Nephron (organoid): ENCODE data around the gene SCG5.

Experiments used
- H3K27ac Mint-ChIP-seq, 3 experiments: 2 replicates each; pipeline ENCODE4 v1.8.0; 2020; ENCODE audit warnings: mixed read lengths in 3 of 3, mild to moderate bottlenecking in 2 of 3, moderate library complexity in 1 of 3
- H3K27me3 Mint-ChIP-seq: 2 replicates; pipeline ENCODE4 v1.8.0; 2021; ENCODE audit warnings: low read depth, mild to moderate bottlenecking, moderate library complexity, mixed read lengths
- H3K36me3 Mint-ChIP-seq: 2 replicates; pipeline ENCODE4 v1.8.0; 2020; ENCODE audit warnings: low read depth, mixed read lengths
- H3K4me1 Mint-ChIP-seq: 2 replicates; pipeline ENCODE4 v1.8.0; 2020; ENCODE audit warnings: mixed read lengths
- H3K4me3 Mint-ChIP-seq, 3 experiments: 2 replicates each; pipeline ENCODE4 v1.8.0; 2020; ENCODE audit warnings: mild to moderate bottlenecking in 3 of 3, mixed read lengths in 3 of 3, moderate library complexity in 2 of 3
- H3K9me3 Mint-ChIP-seq: 2 replicates; pipeline ENCODE4 v1.8.0; 2020; ENCODE audit warnings: mixed read lengths
- TF ChIP-seq, protein P1 (sequence below), 3 experiments: fragments of 200-600 bp; sonication (generic); IDR thresholded peaks; one replicate each; pipeline ENCODE4 v1.5.0; 2021; ENCODE audit warnings: antibody characterized with exemption in 3 of 3; ENCODE audit not compliant: unreplicated experiment in 3 of 3

SCG5 gene

GRCh38 chr15:32676169-32676568 lies 34.7 kb downstream of the SCG5 start:
- Mint-ChIP-seq H3K9me3 (no peaks in the 10 kb centered on the region), H3K4me3 (no peak overlapping the region), H3K27ac (no peak overlapping the region), H3K27me3 (peaks cover 8% of the 10 kb centered on the region), H3K4me1 (peaks cover 17% of the 10 kb centered on the region), H3K36me3 (no peaks in the 10 kb centered on the region)
- TF ChIP-seq, protein P1, sequence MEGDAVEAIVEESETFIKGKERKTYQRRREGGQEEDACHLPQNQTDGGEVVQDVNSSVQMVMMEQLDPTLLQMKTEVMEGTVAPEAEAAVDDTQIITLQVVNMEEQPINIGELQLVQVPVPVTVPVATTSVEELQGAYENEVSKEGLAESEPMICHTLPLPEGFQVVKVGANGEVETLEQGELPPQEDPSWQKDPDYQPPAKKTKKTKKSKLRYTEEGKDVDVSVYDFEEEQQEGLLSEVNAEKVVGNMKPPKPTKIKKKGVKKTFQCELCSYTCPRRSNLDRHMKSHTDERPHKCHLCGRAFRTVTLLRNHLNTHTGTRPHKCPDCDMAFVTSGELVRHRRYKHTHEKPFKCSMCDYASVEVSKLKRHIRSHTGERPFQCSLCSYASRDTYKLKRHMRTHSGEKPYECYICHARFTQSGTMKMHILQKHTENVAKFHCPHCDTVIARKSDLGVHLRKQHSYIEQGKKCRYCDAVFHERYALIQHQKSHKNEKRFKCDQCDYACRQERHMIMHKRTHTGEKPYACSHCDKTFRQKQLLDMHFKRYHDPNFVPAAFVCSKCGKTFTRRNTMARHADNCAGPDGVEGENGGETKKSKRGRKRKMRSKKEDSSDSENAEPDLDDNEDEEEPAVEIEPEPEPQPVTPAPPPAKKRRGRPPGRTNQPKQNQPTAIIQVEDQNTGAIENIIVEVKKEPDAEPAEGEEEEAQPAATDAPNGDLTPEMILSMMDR (IDR thresholded peaks at IDR 0.05; ENCODE audit: unreplicated experiment in 3 of 3): no peak

DNA sequence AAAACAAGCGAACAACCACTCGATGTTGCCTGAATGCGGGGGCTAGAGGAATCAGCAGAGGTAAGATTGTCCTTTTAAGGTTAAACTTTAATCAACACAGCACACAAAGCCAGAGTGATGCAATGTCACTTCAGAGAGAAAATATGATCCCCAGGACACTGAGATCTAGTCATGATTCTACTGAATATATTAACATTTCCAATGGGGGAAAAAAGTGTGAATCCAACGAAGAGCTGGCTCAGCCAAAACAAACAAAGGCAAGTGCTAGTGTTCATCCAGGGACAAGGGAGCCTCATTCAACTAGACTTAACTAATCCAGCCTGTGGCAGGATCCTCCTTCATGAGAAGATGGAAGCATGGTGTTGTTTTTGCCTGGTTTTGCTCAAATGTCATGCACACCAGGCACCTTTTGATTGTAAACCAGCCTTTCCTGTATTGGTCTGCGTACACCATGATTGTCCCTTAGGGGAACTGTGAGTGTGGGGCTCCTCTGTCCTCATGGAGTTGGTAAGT lies 35.8 kb downstream of the SCG5 start:
- Mint-ChIP-seq H3K27me3 (peaks cover 8% of the 10 kb centered on the region), H3K36me3 (no peaks in the 10 kb centered on the region), H3K9me3 (no peaks in the 10 kb centered on the region), H3K4me1 (peaks cover 17% of the 10 kb centered on the region), H3K27ac (peak overlapping the region in 2 of 3 experiments; percentile 31 to 66), H3K4me3 (no peak overlapping the region)
- TF ChIP-seq, protein P1 (IDR thresholded peaks at IDR 0.05; ENCODE audit: unreplicated experiment in 3 of 3): no peak

GRCh38 chr15:32679298-32679690 lies 37.8 kb downstream of the SCG5 start:
- Mint-ChIP-seq H3K4me3 (no peak overlapping the region), H3K27me3 (peaks cover 3% of the 10 kb centered on the region), H3K36me3 (no peaks in the 10 kb centered on the region), H3K9me3 (no peaks in the 10 kb centered on the region), H3K27ac (no peak overlapping the region), H3K4me1 (peaks cover 17% of the 10 kb centered on the region)
- TF ChIP-seq, protein P1 (IDR thresholded peaks at IDR 0.05; ENCODE audit: unreplicated experiment in 3 of 3): no peak

DNA sequence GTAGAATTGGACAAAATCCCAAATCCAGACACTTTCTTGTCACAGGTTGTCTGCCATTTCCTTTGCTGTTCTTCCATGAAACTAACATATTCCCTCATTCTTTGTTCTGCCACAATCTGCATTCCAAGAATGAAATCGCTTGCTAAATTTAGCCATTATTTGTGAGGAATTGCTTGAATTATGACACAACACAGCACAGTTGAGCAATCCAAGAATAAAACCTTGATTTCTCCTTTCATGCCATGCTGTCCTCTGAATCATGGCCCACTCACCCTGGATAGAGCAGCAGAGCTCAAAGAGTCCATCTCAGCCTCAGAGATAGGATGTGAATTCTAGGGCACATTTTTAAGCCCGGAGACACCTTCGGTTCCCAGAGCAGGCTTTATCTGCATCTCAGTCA lies 41.1 kb downstream of the SCG5 start:
- H3K27me3 Mint-ChIP-seq: peaks cover 4% of the 10 kb centered on the region
- peaks cover 3% of the 10 kb centered on the region for H3K4me1 Mint-ChIP-seq
- no peak overlapping the region for H3K27ac Mint-ChIP-seq
- no peak overlapping the region for H3K4me3 Mint-ChIP-seq
- TF ChIP-seq, protein P1 (IDR thresholded peaks at IDR 0.05; ENCODE audit: unreplicated experiment in 3 of 3): no peak
- no peaks in the 10 kb centered on the region for H3K9me3 Mint-ChIP-seq
- H3K36me3 Mint-ChIP-seq: peaks cover 4% of the 10 kb centered on the region

DNA sequence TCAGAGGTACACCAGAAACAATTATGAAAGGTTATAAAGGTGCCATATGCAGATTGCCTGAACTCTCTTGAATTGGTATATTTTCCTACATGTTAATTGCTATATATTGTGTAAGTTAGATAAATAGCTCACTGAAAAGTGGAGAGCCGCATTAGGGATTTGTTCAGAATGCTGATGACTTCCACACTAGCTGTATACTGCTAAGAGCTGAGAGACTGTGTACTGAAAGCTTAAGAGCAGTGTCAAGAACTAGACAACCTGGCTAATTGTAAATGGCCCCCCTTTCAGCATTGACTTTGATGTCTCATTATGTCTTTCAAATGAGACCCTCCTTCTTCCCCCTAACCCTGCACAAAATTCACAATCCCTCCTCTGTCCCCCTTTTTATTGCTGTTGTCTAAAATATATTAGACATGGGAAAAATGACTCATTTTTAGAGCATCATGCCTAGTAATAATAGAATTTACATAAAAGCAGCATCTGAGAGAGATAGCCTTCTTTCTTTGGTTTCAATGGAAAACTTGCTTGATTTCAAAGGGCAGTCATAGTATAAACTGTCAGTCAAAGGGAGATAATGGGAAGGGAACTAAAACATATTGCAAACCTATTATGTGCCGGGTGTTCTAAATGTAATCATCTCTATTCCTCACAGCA lies 41.6 kb downstream of the SCG5 start:
- no peaks in the 10 kb centered on the region for H3K9me3 Mint-ChIP-seq
- peaks cover 4% of the 10 kb centered on the region for H3K27me3 Mint-ChIP-seq
- TF ChIP-seq, protein P1 (IDR thresholded peaks at IDR 0.05; ENCODE audit: unreplicated experiment in 3 of 3): no peak
- H3K4me3 Mint-ChIP-seq: no peak overlapping the region
- no peak overlapping the region for H3K27ac Mint-ChIP-seq
- H3K36me3 Mint-ChIP-seq: peaks cover 4% of the 10 kb centered on the region
- no peaks in the 10 kb centered on the region for H3K4me1 Mint-ChIP-seq
